ENCODE results near the gene CCDC40. TPM values are rescaled to one million over a fixed set of nuclear protein-coding genes. Genes with fewer than 3 reads are reported as not detected.

CCDC40 gene
- total RNA-seq, 1 donor from 2014 or later, result 0.37 TPM

GRCh38 chr17:80060644-80061043 is 24.2 kb downstream of the CCDC40 start:
- H3K4me3 Mint-ChIP-seq, result no peak overlapping the region
- H3K9me3 Mint-ChIP-seq, result no peaks in the 10 kb centered on the region
- no peaks in the 10 kb centered on the region for H3K36me3 Mint-ChIP-seq (ENCODE audit: low read depth)
- intact Hi-C loops (cut with micrococcal nuclease), result no loop called here
- no peaks in the 10 kb centered on the region for H3K4me1 Mint-ChIP-seq
- H3K27me3 Mint-ChIP-seq, result no peaks in the 10 kb centered on the region
- no peak for DNase-seq
- no peak overlapping the region for H3K27ac Mint-ChIP-seq

DNA sequence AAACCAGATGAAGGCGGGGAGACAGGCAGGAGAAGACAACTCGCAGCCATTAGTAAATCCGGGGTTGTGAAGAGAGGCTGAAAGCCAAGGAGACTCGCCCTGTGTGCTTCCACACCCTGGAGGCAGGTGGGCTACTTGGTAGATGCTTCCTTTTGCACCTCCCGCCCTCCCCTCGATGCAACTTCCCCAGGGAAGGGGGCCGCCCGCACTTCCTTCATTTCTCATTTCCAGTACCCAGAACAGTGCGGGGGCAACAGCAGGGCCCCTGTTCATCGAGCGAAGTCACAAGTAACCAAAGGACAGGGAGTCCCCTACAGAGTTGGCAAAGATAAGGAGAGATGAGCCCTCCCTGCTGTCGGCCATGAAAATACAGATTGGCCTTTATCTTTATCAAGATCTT is 25.0 kb downstream of the CCDC40 start:
- no peaks in the 10 kb centered on the region for H3K36me3 Mint-ChIP-seq (ENCODE audit: low read depth)
- no peaks in the 10 kb centered on the region for H3K27me3 Mint-ChIP-seq
- H3K4me1 Mint-ChIP-seq, result no peaks in the 10 kb centered on the region
- no peak overlapping the region for H3K27ac Mint-ChIP-seq
- intact Hi-C loops (cut with micrococcal nuclease), result no loop called here
- DNase-seq, result no peak
- H3K4me3 Mint-ChIP-seq, result no peak overlapping the region
- no peaks in the 10 kb centered on the region for H3K9me3 Mint-ChIP-seq

- no peaks in the 10 kb centered on the region for H3K36me3 Mint-ChIP-seq (ENCODE audit: low read depth)
- H3K27ac Mint-ChIP-seq, result no peak overlapping the region
- H3K9me3 Mint-ChIP-seq, result no peaks in the 10 kb centered on the region
- no peaks in the 10 kb centered on the region for H3K27me3 Mint-ChIP-seq
- H3K4me3 Mint-ChIP-seq, result no peak overlapping the region
- no peak for DNase-seq
- H3K4me1 Mint-ChIP-seq, result no peaks in the 10 kb centered on the region
- intact Hi-C loops (cut with micrococcal nuclease), result no loop called here
These were observed 27.6 kb downstream of the CCDC40 start for GRCh38 chr17:80063830-80064585.

GRCh38 chr17:80064696-80065095 is 28.3 kb downstream of the CCDC40 start:
- intact Hi-C loops (cut with micrococcal nuclease), result no loop called here
- no peaks in the 10 kb centered on the region for H3K9me3 Mint-ChIP-seq
- DNase-seq, result no peak
- H3K4me3 Mint-ChIP-seq, result no peak overlapping the region
- H3K27me3 Mint-ChIP-seq, result peaks cover under 1% of the 10 kb centered on the region
- H3K36me3 Mint-ChIP-seq (ENCODE audit: low read depth), result no peaks in the 10 kb centered on the region
- peaks cover 4% of the 10 kb centered on the region for H3K4me1 Mint-ChIP-seq
- no peak overlapping the region for H3K27ac Mint-ChIP-seq

- peaks cover 6% of the 10 kb centered on the region for H3K4me1 Mint-ChIP-seq
- intact Hi-C loops (cut with micrococcal nuclease), result no loop called here
- H3K27ac Mint-ChIP-seq, result no peak overlapping the region
- no peaks in the 10 kb centered on the region for H3K9me3 Mint-ChIP-seq
- no peak for DNase-seq
- no peak overlapping the region for H3K4me3 Mint-ChIP-seq
- peaks cover 1% of the 10 kb centered on the region for H3K27me3 Mint-ChIP-seq
- no peaks in the 10 kb centered on the region for H3K36me3 Mint-ChIP-seq (ENCODE audit: low read depth)
These were observed 29.2 kb downstream of the CCDC40 start for GRCh38 chr17:80065478-80066170.

DNA sequence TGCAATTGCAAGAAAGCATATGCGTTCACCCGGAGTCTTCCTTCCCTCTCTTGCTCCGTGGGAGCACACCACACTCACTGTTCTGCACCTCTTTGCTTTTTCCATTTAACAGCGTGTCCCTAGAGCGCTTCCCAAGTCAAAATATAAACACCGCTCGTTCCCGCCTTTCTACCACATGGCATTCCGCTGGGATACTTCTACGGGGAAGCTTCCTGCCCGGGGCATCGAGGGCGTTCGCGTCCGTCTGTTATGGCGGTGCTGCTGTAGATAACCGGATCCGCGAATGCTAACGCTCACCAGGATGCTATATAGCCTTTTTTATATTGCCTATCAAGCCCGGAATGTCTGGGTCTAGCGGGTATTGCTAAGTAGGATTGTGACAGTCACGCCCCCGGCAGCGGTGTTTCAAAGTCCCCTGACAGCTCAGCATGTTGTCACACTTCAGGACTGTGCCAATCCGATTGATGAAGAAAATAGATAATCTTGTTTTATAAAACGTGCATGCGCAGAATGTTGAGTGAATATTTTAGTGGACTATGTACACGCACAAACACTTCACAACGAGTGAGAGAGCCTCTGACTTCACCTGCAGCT is 31.0 kb downstream of the CCDC40 start:
- Mint-ChIP-seq H3K27me3 (peaks cover 1% of the 10 kb centered on the region), H3K27ac (no peak overlapping the region), H3K4me3 (no peak overlapping the region), H3K4me1 (peaks cover 9% of the 10 kb centered on the region), H3K9me3 (no peaks in the 10 kb centered on the region), H3K36me3 (ENCODE audit: low read depth) (no peaks in the 10 kb centered on the region)
- DNase-seq, result no peak
- intact Hi-C loops (cut with micrococcal nuclease), result no loop called here

DNA sequence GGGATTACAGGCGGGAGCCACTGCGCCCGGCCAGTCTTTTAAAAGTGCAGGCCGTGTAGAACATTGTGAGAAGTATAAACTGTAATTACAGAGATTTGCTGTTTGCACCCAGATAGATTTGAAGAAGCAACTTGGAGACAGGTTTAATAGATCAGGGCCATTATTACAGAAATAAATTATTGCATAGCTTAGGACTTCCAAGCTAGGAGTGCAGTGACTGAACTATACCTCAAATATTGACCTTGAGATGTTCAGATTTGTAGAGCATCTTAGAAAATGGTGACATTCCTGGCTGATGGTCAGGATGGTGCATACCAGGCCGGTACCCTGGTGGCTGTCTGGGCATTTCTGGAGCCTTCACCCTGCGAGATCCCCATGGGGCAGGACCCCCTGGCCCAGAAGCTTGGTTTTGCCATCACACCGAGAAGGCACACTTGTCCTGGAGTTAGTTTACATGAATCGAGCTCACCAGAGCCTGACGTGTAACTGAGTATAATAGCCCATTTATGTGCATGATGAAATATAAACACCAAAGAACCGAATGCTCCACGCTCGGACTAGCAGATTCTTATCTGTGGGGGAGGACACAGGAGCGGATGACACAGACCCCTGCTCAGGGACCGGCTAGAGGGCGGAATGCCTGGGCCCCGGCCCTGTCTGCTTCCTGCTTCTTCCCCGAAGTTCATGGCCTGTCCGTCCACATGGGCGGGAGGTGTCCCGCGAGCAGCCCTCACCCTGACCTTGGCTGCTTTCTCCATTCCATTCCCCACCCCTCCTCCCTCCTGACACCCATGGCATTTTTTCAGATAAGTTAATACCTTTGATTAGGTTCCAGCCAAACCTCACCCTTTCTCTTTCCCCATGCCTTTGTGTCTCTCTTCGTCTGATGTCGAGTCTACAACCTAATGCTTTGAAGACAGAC is 32.1 kb downstream of the CCDC40 start:
- Mint-ChIP-seq H3K4me1 (peaks cover 9% of the 10 kb centered on the region), H3K27ac (no peak overlapping the region), H3K4me3 (no peak overlapping the region), H3K27me3 (peaks cover 3% of the 10 kb centered on the region), H3K9me3 (no peaks in the 10 kb centered on the region), H3K36me3 (ENCODE audit: low read depth) (no peaks in the 10 kb centered on the region)
- intact Hi-C loops (cut with micrococcal nuclease), result no loop called here
- DNase-seq, result no peak

DNA sequence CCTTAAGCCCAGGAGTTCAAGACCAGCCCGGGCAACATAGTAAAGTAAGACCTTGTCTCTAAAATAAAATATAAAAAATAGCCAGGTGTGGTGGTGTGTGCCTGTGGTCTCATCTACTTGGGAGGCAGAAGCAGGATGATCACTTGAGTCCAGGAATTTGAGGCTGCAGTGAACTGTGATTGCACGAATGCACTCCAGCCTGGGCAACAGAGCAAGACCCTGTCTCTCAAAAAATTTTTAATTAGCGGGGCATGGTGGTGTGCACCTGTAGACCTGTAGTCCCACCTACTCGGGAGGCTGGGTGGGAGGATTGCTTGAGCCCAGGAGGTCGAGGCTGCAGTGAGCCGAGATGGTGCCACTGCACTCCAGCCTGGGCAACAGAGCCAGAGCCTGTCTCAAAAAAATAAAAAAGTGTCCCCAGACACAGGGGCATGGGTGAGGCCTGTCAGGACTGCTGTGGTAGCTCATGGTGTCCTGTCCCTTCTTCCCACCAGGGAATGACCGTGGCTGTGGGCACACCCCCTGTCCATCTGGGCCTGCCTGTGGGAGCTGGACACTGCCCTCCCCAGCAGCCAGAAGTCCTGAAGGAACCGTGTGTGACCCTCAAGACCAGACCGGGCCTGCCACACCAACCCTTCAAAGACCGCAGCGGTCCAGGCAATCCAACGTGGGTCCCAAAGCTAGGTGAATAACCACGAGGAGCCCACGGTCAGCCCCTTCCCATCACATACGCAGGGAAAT is 34.1 kb downstream of the CCDC40 start:
- Mint-ChIP-seq H3K27ac (no peak overlapping the region), H3K27me3 (peaks cover 3% of the 10 kb centered on the region), H3K36me3 (ENCODE audit: low read depth) (no peaks in the 10 kb centered on the region), H3K9me3 (no peaks in the 10 kb centered on the region), H3K4me3 (no peak overlapping the region), H3K4me1 (peaks cover 9% of the 10 kb centered on the region)
- intact Hi-C loops (cut with micrococcal nuclease), result no loop called here
- no peak for DNase-seq

GRCh38 chr17:80071116-80071841 is 34.8 kb downstream of the CCDC40 start:
- H3K27ac Mint-ChIP-seq, result no peak overlapping the region
- H3K4me3 Mint-ChIP-seq, result no peak overlapping the region
- DNase-seq, result no peak
- no peaks in the 10 kb centered on the region for H3K36me3 Mint-ChIP-seq (ENCODE audit: low read depth)
- H3K4me1 Mint-ChIP-seq, result peaks cover 9% of the 10 kb centered on the region
- peaks cover 3% of the 10 kb centered on the region for H3K27me3 Mint-ChIP-seq
- intact Hi-C loops (cut with micrococcal nuclease), result no loop called here
- no peaks in the 10 kb centered on the region for H3K9me3 Mint-ChIP-seq

DNA sequence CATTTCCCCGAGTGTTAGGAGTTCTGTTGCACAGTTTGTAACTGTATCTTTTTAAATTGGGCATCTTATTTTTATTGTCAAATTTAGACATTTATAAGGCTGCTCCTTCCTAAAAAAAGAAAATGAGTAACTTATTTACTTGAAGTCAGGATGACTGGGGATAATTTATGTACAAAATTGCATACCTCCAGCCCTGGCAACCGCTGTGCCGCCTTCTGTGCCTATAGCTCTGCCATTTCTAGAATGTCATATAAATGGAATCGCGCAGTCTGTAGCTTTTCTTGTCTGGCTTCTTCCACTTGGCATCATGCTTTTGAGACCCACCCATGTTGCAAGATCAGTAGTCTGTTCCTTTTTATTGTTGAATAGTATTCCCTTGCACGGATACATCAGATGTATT is 36.0 kb downstream of the CCDC40 start:
- Mint-ChIP-seq H3K36me3 (ENCODE audit: low read depth) (no peaks in the 10 kb centered on the region), H3K4me3 (no peak overlapping the region), H3K4me1 (peaks cover 9% of the 10 kb centered on the region), H3K27me3 (peaks cover 3% of the 10 kb centered on the region), H3K27ac (no peak overlapping the region), H3K9me3 (no peaks in the 10 kb centered on the region)
- intact Hi-C loops (cut with micrococcal nuclease), result no loop called here
- DNase-seq, result no peak

DNA sequence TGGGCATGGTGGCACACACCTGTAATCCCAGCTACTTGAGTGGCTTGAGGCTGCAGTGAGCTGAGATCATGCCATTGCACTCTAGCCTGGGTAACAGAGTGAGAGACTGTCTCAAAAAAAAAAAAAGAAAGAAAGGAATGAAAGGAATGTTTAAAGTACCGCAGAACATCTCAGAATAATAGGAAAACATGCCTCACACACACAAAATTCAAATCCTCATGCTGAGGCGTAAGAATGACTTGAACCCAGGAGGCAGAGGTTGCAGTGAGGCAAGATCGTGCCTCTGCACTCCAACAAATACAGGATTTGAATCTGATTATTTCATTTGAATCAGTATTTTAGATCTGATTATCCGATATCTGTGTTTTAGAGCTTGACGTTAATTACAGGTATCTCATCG is 43.6 kb downstream of the CCDC40 start:
- DNase-seq, result no peak
- Mint-ChIP-seq H3K36me3 (ENCODE audit: low read depth) (no peaks in the 10 kb centered on the region), H3K4me1 (peaks cover 2% of the 10 kb centered on the region), H3K27ac (no peak overlapping the region), H3K4me3 (no peak overlapping the region), H3K27me3 (no peaks in the 10 kb centered on the region), H3K9me3 (no peaks in the 10 kb centered on the region)
- intact Hi-C loops (cut with micrococcal nuclease), result loop anchor here (5.0 kb wide), 1 partner anchor 172 kb away; no protein-coding TSS in a partner anchor

DNA sequence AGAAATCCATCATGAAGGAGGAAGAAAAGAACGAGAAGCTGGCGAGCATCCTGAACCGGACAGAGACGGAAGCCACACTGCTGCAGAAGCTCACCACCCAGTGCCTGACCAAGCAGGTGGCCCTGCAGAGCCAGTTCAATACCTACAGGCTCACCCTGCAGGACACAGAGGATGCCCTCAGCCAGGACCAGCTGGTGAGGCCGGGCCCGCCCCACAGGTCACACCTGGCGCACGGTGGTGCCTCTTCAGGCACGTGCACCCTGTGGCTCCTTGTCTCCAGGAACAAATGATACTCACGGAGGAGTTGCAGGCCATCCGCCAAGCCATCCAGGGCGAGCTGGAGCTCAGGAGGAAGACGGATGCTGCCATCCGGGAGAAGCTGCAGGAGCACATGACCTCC is 45.2 kb downstream of the CCDC40 start:
- H3K4me3 Mint-ChIP-seq, result no peak overlapping the region
- no peaks in the 10 kb centered on the region for H3K36me3 Mint-ChIP-seq (ENCODE audit: low read depth)
- intact Hi-C loops (cut with micrococcal nuclease), result loop anchor here (5.0 kb wide), 1 partner anchor 171 kb away; no protein-coding TSS in a partner anchor
- no peak overlapping the region for H3K27ac Mint-ChIP-seq
- H3K27me3 Mint-ChIP-seq, result no peaks in the 10 kb centered on the region
- no peak for DNase-seq
- H3K4me1 Mint-ChIP-seq, result peaks cover 2% of the 10 kb centered on the region
- no peaks in the 10 kb centered on the region for H3K9me3 Mint-ChIP-seq
